ENCODE data around the gene TPST1. TPM values are rescaled to one million over a fixed set of nuclear protein-coding genes. Genes with fewer than 3 reads are reported as not detected.
"Not testable (repeated sequence)": the region's sequence is repeated elsewhere in the genome, so short reads cannot be mapped to it uniquely, and the experiment has no call there.

The TPST1 gene
- total and polyA plus RNA-seq, 4 donors: 7.2 to 56.7 (median 34.5) TPM

GRCh38 chr7:66221442-66221841 lies 16.3 kb downstream of the TPST1 start:
- no peak for TF ChIP-seq CTCF (IDR thresholded peaks at IDR 0.05; ENCODE audit: control extremely low read depth, extremely low read depth)

GRCh38 chr7:66227808-66228207 lies 22.7 kb downstream of the TPST1 start:
- Histone ChIP-seq H3K4me3 (no peak overlapping the region), H3K9me3 (ENCODE audit: control insufficient read depth in 4 of 4, insufficient read depth in 3 of 4, low read length in 3 of 4) (peaks cover 0 to 4% (median 0%) of the 10 kb centered on the region in 4 donors), H3K27me3 (ENCODE audit: control insufficient read depth in 3 of 3, insufficient read depth in 3 of 3, low read length in 2 of 3) (no peaks in the 10 kb centered on the region), H3K27ac (ENCODE audit: low read depth in 1 of 2, low read length in 1 of 2) (no peak overlapping the region), H3K36me3 (ENCODE audit: control insufficient read depth in 4 of 4, insufficient read depth in 4 of 4, low read length in 4 of 4) (peaks cover 0 to 3% (median 0%) of the 10 kb centered on the region in 4 donors), H3K4me1 (ENCODE audit: control insufficient read depth in 5 of 5, insufficient read depth in 5 of 5, low read length in 5 of 5) (peaks cover 0 to 8% (median 2%) of the 10 kb centered on the region in 5 donors), H3K9ac (ENCODE audit: insufficient read depth in 1 of 2, low read length in 2 of 2) (no peak overlapping the region)
- 90 to 96% methylated on average over 1 of the region's 1 CpG for WGBS, 2 donors
- ATAC-seq (ENCODE audit: insufficient read depth, low FRiP score) (no peak), DNase-seq (no peak)
- TF ChIP-seq CTCF (IDR thresholded peaks at IDR 0.05; ENCODE audit: control extremely low read depth, extremely low read depth): no peak

More at GRCh38 chr7:66221442-66221841, 16.3 kb downstream of the TPST1 start:
- 85 to 93% methylated on average over 3 of the region's 3 CpGs for WGBS, 2 donors
- Histone ChIP-seq H3K4me3 (no peak overlapping the region), H3K27me3 (ENCODE audit: control insufficient read depth in 3 of 3, insufficient read depth in 3 of 3, low read length in 2 of 3) (no peaks in the 10 kb centered on the region), H3K9me3 (ENCODE audit: control insufficient read depth in 4 of 4, insufficient read depth in 3 of 4, low read length in 3 of 4) (no peaks in the 10 kb centered on the region), H3K36me3 (ENCODE audit: control insufficient read depth in 4 of 4, insufficient read depth in 4 of 4, low read length in 4 of 4) (peaks cover 0 to 3% (median 0%) of the 10 kb centered on the region in 4 donors), H3K4me1 (ENCODE audit: control insufficient read depth in 5 of 5, insufficient read depth in 5 of 5, low read length in 5 of 5) (peaks cover 0 to 8% (median 2%) of the 10 kb centered on the region in 5 donors), H3K27ac (ENCODE audit: low read depth in 1 of 2, low read length in 1 of 2) (no peak overlapping the region), H3K9ac (ENCODE audit: insufficient read depth in 1 of 2, low read length in 2 of 2) (no peak overlapping the region)
- DNase-seq (no peak), ATAC-seq (ENCODE audit: insufficient read depth, low FRiP score) (no peak)

- not testable (repeated sequence) for H3K9ac ChIP-seq (ENCODE audit: insufficient read depth in 1 of 2, low read length in 2 of 2); DNase-seq; H3K4me1 ChIP-seq (ENCODE audit: control insufficient read depth in 5 of 5, insufficient read depth in 5 of 5, low read length in 5 of 5); ATAC-seq (ENCODE audit: insufficient read depth, low FRiP score); H3K9me3 ChIP-seq (ENCODE audit: control insufficient read depth in 4 of 4, insufficient read depth in 3 of 4, low read length in 3 of 4); H3K4me3 ChIP-seq; H3K27me3 ChIP-seq (ENCODE audit: control insufficient read depth in 3 of 3, insufficient read depth in 3 of 3, low read length in 2 of 3); H3K27ac ChIP-seq (ENCODE audit: low read depth in 1 of 2, low read length in 1 of 2); H3K36me3 ChIP-seq (ENCODE audit: control insufficient read depth in 4 of 4, insufficient read depth in 4 of 4, low read length in 4 of 4)
- WGBS, 2 donors: 97 to 99% methylated on average over 24 of the region's 24 CpGs
Measured at GRCh38 chr7:66231326-66232216, 26.4 kb downstream of the TPST1 start.

- ATAC-seq (ENCODE audit: insufficient read depth, low FRiP score): no peak
- no peak for TF ChIP-seq CTCF (IDR thresholded peaks at IDR 0.05; ENCODE audit: control extremely low read depth, extremely low read depth)
- Histone ChIP-seq H3K9ac (ENCODE audit: insufficient read depth in 1 of 2, low read length in 2 of 2) (no peak overlapping the region), H3K36me3 (ENCODE audit: control insufficient read depth in 4 of 4, insufficient read depth in 4 of 4, low read length in 4 of 4) (no peaks in the 10 kb centered on the region), H3K27me3 (ENCODE audit: control insufficient read depth in 3 of 3, insufficient read depth in 3 of 3, low read length in 2 of 3) (no peaks in the 10 kb centered on the region), H3K4me1 (ENCODE audit: control insufficient read depth in 5 of 5, insufficient read depth in 5 of 5, low read length in 5 of 5) (peaks cover 3 to 15% (median 7%) of the 10 kb centered on the region in 5 donors), H3K27ac (ENCODE audit: low read depth in 1 of 2, low read length in 1 of 2) (no peak overlapping the region), H3K4me3 (no peak overlapping the region), H3K9me3 (ENCODE audit: control insufficient read depth in 4 of 4, insufficient read depth in 3 of 4, low read length in 3 of 4) (peaks cover 0 to 4% (median 0%) of the 10 kb centered on the region in 4 donors)
- no peak for DNase-seq
- WGBS, 2 donors: 91% methylated on average over 5 of the region's 5 CpGs
Measured at GRCh38 chr7:66233638-66234037, 28.5 kb downstream of the TPST1 start.

Measured in lung (tissue), 12 donors.